Islet of Langerhans (tissue), 1 donor: ENCODE results near the gene OSBPL10.
"Not testable (repeated sequence)": the region's sequence is repeated elsewhere in the genome, so short reads cannot be mapped to it uniquely, and the experiment has no call there.

Source experiments
- FAIRE-seq: peaks from one replicate; lab custom pipeline; 2011; peaks lifted over from hg19 to GRCh38; lab: Jason Lieb, UNC

Gene OSBPL10

DNA sequence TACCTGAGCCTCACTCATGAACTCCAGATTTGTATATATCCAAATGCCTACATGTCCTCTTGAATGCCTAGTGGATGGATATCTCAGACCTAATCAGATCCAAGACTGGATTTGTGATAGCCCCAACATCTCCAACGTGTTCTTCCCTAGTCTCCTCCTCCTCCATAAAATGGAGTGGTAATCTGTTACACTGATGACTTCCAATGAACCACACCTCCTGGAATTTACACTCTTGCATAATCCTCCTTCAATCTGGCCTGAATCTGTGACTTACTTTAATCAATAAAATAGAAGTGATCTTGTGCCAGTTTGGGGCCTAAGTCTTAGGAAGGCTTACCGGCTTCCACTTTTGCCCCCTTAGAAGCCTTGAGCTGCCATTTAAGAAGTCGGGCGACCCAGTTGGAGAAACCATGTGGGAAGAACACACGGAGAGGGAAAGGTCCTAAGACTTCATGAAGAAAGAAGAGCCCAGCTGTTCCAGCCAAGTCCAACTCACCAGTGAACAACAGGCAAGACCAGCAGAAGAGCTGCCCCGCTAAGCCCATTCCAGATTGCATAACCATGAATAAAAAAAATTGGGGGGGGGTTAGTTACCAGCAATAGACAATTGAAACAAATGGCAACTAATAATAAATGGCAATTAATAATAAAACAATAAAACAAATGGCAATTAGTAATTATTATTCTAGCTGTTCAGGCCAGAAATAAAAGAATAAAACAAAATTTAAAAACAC is 284.1 kb downstream of the OSBPL10 start:
- FAIRE-seq: no peak

DNA sequence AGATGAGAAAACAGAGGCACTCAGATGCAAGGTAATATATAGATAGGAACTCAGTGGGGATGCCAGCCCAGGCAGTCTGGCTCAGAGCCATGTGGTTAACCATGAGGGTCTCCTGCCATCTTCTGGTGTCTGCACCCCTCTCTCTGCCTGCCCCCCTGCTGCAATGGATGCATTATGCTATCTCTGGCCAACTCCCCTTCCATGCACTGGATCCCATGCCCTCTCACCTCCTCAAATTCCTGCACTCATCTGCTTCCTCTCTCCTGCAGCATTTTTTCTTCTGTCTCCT is 285.1 kb downstream of the OSBPL10 start:
- no peak for FAIRE-seq

DNA sequence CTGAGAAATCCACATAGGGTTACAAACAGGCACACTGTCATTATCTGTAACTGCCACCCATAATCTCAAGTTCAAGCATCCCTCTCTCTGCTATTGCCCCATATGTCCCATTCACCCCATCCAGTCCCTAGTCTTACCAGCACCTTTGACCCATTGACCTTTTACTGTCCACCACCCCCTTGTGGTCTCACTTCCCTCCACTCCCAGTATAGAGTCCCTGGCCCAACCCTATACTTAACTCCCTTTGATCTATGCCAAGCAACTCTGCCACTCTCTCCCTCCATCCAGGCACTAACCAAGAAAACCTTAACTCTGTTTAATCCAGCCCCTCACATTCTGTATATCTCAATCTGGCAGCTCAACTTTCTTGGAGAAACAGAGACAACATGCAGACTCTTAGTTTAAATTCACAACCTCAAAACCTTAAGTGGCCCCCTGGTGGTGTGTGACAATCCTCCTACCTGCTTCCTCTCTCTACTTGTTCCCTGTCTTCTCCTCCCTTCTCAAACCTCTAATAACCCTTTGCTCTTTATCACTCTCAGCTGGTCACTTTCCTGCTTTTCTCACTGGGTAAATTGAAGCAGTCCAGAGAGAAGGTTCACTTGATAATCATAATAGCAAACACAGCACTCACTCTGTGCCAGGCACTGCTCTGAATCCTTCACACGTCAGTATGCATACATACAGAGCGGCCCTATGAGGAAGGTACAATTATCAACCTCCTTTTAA is 285.6 kb downstream of the OSBPL10 start:
- FAIRE-seq: no peak

DNA sequence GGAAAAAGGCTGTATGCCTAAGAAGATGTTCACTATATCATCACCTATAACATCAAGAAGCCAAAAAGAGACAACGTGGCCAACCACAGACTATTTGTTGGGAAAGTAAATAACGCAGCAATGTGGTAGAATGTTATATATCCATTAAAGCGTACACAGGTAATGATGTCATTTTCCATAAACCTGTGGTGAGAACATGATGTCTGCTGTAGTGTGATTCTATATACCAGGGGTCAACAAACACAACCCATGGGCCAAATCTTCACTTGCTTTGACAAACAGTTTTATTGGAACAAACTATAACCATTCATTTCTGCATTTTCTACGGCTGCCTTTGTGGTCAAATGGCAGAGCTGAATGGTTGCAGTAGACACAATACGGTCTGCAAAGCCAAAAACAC is 287.7 kb downstream of the OSBPL10 start:
- no peak for FAIRE-seq

DNA sequence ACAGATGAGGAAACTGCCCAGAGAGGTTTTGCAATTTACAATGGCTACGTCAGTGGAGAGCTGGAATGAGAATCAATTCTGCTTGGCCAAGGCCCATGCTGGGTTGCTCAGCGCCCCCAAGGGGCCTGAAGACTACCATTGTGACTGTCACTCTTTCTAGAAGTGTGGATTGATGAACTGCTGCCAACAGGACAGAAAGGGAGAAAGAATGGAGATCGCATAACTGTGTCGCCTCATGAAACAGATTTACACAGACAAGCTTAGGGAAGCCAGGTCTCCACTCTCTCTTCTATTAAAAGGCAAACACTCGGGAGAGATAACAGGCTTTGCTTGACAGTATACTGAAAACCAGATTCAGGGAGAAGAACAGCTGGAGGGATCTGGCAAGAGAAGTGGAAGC is 288.3 kb downstream of the OSBPL10 start:
- FAIRE-seq: no peak

DNA sequence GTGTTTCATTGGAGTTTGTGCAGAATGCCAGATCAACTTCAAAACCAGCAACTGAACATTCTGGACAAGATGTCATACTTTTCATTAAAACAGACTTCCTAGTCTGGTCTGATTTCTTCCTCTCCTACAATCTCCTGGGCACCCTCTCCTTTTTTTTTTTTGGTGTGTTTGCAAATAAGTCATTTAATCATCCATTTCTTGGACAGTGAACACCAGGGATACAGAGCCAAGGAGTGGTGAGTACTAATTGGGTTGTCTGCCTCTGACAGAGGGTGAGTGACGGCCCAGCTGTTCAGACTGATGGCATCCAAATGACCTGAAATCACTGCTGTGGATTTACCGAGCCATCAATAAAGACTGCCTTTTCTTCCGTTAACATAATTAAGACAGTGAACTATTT is 290.3 kb downstream of the OSBPL10 start:
- no peak for FAIRE-seq

DNA sequence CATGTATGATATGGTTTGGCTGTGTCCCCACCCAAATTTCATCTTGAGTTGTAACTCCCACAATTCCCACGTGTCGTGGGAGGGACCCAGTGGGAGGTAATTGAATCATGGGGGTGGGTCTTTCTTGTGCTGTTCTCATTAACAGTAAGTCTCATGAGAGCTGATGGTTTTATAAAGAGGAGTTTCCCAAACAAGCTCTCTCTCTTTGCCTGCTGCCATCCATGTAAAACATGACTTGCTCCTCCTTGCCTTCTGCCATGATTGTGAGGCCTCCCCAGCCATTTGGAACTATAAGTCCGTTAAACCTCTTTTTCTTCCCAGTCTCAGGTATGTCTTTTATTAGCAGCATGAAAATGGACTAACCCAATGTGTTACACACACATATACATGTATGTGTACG is 291.5 kb downstream of the OSBPL10 start:
- FAIRE-seq: not testable (repeated sequence)

DNA sequence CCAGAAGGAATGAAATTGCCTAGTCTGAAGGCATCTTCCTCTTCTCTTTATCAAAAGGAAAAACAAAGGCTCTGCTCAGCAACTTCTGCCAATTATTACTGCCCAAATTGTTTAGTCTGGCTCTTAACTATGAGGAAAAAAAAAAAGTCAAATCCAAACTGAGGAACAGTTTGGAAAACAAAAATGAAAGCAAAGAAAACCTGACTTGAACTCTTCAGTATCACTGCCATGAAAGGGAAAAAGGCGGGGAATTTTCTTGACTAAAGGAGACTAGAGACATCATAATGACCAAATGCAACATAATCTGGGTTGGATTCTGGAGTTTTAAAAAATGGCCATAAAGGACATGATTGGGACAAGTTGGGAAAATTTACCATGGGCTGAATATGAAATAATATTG is 292.1 kb downstream of the OSBPL10 start:
- FAIRE-seq: no peak

DNA sequence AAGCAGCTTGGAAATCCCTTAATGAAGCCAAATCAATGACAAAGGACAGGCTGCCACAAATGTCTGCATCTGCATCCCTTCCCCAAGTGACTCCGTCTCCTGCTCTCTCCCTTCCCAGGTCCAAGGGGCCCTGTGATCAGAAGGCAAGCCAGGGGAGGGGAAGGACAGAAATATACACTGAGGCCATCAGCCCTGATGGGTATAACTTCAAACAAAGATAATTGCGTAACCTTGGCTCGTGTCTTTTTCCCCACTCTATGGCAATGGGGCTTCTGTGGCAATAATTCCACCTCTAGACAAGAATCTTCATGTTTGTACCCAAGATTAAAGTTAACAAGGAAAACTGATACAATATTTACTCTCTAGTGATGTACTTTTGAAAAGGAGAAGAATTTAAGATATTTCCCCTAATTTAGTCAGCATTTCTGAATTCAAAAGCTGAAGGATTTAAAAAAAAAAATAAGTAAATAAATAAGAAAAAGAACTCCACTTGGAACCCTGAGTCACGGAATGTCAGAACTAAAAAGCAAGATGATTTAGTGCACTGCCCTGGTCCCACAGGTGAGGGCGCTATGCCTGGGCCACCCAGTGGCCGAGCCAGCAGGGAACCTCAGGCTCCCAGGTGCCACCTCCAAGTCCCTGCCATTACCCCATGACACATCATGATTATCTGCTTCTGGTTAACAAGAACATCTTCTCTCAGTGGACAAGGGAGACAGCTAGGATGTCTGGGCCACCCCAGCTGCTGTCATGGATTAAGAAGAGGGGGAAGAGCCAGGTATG is 293.9 kb downstream of the OSBPL10 start:
- FAIRE-seq: no peak

DNA sequence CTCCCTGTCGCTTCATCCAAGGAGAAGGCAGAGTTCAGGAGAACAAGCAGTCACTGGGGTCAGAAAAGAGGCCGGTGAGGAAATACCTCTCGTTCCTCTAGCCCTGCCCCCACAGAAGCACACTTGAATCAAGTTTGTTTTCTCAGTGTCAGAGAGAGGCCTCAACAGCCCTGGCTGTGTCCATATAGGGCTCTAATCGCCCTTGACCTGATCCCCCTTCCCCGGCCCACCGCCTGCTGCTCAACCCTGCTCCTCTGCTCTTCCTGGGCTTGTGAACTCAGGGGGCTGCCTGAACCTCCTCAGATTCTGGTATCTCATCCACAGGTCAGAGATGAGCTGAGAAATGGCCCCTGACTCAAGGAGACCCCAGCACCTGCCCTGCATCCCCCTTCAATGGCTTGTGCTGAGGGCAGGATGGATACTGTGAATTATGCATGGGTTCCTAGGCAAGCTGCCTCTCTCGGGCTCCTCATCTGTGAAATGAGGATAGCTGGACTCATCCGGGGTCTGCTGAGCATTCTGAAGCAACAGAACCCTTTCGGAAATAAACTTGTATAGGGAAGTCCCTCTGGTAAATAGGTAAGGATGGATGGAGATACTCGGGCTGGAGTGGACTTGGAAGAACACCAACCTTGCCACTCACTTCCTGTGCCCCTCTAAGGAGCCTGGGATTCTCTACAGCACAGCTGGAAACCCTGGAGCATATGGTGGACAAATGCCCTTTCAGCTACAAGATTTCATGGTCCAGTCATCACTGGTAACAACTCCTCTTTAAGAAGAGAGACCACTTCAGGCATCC is 300.8 kb downstream of the OSBPL10 start:
- no peak for FAIRE-seq

DNA sequence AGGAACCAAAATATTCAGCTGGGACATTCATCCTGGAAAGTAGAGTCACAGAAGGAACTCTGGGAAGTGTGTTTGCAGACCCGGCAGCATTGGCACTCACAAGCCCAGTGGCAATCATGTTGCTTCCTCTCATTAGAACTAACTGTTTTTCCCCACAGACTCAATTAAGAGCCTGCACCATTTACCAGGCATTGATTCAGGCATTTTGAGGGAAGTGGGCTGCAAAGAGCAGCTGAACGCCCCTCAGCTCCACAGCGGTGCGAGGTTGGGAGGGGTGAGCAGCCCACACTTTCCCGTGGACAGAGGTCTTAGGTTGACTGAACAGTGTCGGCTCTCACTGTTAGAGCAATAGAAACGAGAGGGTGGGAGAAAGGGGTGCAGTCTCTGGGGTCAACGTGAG is 304.5 kb downstream of the OSBPL10 start:
- no peak for FAIRE-seq

DNA sequence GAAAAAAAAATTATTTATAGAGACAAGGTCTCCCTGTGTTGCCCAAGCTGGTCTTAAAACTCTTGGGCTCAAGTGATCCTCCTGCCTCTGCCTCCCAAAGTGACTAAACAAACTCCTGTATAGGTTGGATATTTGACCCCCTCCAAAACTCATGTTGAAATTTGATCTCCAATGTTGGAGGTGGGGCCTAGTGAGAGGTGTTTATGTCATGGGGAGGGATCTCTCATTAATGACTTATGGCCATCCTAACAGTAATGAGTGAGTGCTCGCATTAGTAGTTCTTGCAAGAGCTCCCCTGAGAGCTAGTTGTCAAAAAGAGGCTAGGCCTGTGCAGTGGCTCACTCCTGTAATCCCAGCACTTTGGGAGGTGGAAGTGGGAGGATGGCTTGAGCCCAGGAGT is 307.1 kb downstream of the OSBPL10 start:
- FAIRE-seq: no peak

DNA sequence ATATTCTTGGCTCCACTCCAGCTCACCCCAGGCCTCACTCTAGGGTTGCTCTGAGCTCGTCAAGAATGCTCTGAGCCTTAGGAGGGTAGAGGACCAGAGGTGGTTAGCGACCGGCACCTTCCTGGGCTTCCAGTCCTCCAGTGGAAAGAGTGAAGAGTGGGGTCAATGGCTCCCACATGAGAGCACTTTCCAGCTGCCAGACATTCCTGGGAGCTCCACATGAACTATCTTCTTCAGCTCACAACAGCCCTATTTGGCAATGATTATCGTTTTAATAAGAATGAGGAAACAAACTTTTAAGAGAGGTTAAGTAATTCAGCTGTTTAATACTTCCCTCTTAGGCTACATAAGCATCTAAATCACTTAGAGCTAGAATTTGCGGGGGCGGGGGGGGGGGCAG is 309.1 kb downstream of the OSBPL10 start:
- no peak for FAIRE-seq

DNA sequence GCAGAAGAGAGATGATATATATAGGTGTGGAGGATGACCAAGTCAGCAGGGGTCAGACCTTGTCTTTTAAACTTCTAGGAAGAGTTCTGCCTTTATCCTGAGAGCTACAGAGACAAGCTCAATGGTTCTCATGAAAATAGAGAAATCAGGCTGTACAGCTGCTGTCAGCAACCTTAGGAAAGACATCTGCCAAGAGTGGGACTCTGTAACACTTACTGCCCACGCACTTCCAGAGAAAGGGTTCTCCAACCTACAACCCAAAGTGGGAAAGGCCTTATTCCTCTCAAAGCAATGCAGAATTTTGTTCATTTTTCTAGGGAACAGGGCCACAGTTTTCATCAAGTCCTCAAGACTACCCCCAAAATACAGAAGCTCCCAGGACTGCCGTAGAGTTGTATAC is 309.6 kb downstream of the OSBPL10 start:
- FAIRE-seq: no peak

DNA sequence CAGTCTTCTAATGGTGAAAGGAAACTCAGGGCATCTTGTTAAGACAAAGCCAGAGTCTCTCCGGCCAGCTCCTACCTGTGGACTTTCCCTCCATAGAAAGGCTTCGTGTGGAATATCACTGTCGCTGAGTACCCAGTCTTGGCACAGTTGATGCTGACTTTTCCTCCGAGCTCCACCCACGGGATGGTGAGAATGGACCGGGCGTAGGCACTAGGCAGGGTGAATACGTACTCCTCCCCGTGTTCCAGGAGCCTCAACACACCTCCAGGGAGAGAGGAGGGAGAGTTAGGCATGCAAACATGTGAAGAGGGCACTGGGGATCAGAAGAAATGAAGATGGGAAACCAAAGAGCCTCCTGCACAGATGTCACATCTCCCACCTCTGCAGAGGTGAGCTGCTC is 310.3 kb downstream of the OSBPL10 start:
- no peak for FAIRE-seq

DNA sequence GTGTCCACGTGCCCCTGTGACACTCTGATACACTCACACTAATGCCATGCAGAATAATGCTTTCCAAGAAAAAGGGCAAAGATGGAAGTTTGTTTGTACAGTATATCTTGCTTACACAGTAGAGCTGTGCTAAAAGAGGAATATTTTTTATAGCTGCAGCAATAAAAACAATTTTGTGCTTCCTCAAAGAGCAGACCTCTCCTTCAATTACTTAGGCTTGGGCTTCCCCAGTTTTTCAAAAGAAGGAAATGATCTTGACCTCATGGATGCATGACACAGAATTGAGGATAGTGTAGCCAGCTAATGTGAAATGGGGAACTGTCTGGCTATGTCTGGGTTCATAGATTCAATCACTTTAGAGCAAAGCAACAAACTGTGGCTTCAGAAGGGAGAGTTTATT is 310.9 kb downstream of the OSBPL10 start:
- FAIRE-seq: no peak

DNA sequence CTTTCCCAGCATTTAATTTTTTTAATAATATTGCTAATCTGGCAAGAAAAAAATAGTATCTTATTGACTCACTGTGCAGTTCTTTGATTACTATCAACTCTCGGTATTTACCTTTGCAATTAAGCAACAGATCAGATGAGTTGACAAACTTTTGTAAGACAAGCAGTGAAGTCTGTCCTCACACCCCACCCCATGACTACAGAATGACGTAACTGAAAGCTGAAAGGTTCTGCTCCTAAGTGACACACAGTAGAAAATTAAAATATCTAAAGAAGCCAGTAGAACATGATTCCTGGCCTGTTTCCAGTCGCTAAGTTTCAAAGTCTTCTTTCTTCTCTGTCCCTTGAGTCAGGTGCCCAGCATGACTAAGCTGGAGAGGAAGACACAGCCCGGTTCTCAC is 312.8 kb downstream of the OSBPL10 start:
- FAIRE-seq: no peak

DNA sequence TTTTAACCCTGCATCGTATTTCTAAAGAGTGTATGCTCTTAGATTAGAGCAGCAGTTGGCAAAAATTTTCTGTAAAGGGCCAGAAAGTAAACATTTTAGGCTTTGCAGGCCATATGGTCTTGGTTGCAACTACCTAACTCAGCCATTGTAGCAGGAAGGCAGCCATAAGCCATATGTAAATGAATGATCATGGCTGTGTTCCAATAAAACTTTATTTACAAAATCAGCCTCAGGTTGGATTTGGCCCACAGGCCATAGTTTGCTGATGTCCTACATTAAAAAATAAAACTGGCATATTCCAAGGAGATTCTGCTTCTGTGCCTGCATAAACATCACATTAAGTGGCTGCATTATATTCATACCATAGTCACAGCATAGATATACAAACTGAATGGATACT is 313.5 kb downstream of the OSBPL10 start:
- FAIRE-seq: no peak

DNA sequence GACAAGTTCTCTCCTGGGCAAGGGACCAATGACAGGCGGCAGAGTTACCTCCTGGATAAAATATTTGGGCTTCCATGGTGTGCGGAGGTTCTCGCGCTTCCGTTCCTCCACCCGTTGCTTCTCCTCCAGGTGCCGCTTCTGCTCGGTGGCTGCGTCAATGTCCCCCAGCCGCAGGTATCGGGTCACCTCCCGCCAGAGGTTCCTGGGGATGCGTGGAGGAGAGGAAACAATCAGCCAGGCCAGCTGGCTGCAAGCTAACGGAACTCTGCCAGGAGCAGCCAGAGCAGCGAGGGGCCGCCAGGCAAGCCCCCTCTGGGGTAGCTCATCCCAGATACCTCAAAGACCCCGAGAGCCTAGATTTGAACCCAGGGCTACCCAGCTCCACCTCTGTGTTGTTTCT is 317.0 kb downstream of the OSBPL10 start:
- FAIRE-seq: no peak

DNA sequence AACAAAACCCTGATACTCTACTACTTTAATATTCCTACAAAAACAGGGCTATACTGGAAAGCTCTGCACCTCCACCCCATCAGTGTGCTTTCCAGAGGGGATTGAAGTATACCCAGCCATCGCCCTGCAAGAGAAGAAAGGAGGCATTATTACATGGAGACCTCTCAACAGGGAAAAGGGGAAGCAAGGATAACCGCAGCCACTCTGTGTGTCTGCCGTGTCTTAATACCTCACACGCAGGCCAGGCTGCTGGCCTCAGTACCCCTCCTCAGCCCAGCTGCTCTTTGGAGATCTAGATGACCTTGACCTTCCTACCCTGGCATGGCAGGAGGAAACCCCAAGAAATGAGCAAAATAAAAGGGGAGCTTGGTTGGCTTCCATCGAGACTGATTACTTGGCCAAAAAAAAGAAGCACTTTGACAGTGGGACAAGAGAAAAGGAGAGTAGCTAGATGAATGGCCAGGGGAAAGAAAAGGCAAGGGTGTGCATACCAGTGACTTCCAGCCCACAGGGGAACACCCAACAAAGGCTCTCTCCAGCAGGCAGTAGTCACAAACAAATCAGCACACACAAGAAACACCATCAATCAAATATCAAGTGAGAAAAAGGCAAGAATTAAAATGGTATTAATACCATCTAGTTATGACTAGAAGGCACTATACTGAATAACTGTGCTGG is 318.9 kb downstream of the OSBPL10 start:
- no peak for FAIRE-seq

DNA sequence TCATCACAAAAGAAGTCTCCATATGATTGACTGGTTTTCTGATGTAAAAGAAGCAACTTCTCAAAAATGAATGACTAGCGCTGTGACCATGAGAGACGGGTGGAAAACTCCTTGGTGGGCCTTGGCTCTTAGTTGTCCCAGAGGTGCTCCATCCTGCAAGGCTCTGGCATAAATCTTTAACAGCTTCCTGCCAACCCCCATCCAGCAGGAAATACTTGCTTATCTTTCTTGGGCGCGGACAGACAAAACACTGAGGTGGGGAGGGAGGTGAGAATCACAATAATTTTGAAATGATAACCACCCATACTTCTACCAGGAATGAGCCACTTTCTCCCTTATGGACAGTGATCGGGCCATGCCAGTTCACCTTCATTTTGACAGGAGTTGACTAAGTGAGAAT is 319.8 kb downstream of the OSBPL10 start:
- FAIRE-seq: no peak

DNA sequence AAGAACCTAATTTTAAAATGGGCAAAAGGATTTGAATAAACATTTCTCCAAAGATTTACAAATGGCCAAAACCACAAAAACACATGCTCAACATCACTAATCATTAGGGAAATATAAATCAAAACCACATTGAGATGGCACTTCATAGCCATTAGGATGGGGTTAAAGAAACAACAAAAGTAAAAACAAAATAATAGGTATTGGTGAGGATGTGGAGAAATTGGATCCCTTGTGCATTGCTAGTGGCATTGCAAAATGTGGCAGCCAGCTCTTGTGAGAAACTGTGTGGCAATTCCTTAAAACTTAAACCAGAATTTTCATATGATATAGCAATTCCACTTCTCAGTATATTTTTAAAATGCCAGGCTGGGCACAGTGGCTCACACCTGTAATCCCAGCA is 321.8 kb downstream of the OSBPL10 start:
- FAIRE-seq: no peak
